K562 (cell line): ENCODE measurements around the gene HGD. TPM values are rescaled to one million over a fixed set of nuclear protein-coding genes. Genes with fewer than 3 reads are reported as not detected.

ENCODE experiments used
- POU5F1 ChIP-seq: fragments of 150-350 bp; IDR thresholded peaks from 2 replicates; pipeline ENCODE4 v1.6.1; 2014; ENCODE audit warnings: borderline replicate concordance, low read length, low read depth, mild to moderate bottlenecking; ENCODE audit not compliant: partially characterized antibody
- RCOR1 ChIP-seq, 2 experiments: IDR thresholded peaks; 2 replicates each; pipeline ENCODE4 v1.6.1; 2012; ENCODE audit warnings: low read depth in 2 of 2, low read length in 2 of 2, borderline replicate concordance in 1 of 2, improper control_type of control experiment in 1 of 2
- ZC3H11A ChIP-seq: IDR thresholded peaks from 2 replicates; pipeline ENCODE4 v1.6.1; 2012; ENCODE audit warnings: low read depth, low read length, improper control_type of control experiment
- ZNF140 ChIP-seq: fragments of 250-450 bp; sonication (Bioruptor Pico); IDR thresholded peaks from 2 replicates; pipeline ENCODE4 v1.8.0; 2021; ENCODE audit warnings: moderate library complexity, mild to moderate bottlenecking, inconsistent platforms
- ZNF23 ChIP-seq: fragments of 250-450 bp; sonication (Bioruptor Pico); IDR thresholded peaks from 2 replicates; pipeline ENCODE4 v1.4.0; 2020; ENCODE audit warnings: mild to moderate bottlenecking
- polyA plus RNA-seq, 8 experiments: library from polyadenylated mRNA; depleted of rRNA in 4 of 8; stranded (reverse) in 5 of 8; unstranded in 3 of 8; fragments of >200 nt; fragmentation: Nextera tagmentation in 2 of 8; fragmentation: Illumina TruSeq in 1 of 8; extraction: Ambion mirVana in 2 of 8; extraction: Trizol in 1 of 8; gene quantifications; 2 replicates each; pipeline versions ENCODE4 v1.2.1 to v1.2.3, GENCODE V29; 2011 to 2014; ENCODE audit warnings: inconsistent platforms in 1 of 8, missing spikeins in 1 of 8
- total RNA-seq, 7 experiments: library from RNA; depleted of rRNA in 6 of 7; stranded (reverse); fragments of >200 nt in 6 of 7; fragmentation: Illumina TruSeq in 2 of 7; extraction: Trizol in 2 of 7; gene quantifications; 2 replicates each; pipeline versions ENCODE4 v1.2.1 to v1.2.3, GENCODE V29; 2011 to 2021; ENCODE audit warnings: low replicate concordance in 1 of 7
- TF ChIP-seq, protein P1 (sequence below): fragments of 450-650 bp; formaldehyde crosslinking; IDR thresholded peaks from 2 replicates; pipeline ENCODE4 v1.4.0; 2020; ENCODE audit warnings: mild to moderate bottlenecking, moderate library complexity
- TF ChIP-seq, protein P2 (sequence below): fragments of 250-450 bp; sonication (Bioruptor Pico); IDR thresholded peaks from 2 replicates; pipeline ENCODE4 v1.4.0; 2020; ENCODE audit warnings: mild to moderate bottlenecking
- TF ChIP-seq, protein P3 (sequence below): sonication (generic); formaldehyde crosslinking; IDR thresholded peaks from 2 replicates; pipeline ENCODE4 v1.8.0; 2022; ENCODE audit warnings: missing genetic modification reagents, mild to moderate bottlenecking, borderline replicate concordance

The HGD gene
- total and polyA plus RNA-seq, 9 of the 15 experiments (the other 6 are each of a cell fraction or from before 2014, with no cell fraction given) = 0.08 to 0.25 (median 0.17) TPM; not detected in 4

DNA sequence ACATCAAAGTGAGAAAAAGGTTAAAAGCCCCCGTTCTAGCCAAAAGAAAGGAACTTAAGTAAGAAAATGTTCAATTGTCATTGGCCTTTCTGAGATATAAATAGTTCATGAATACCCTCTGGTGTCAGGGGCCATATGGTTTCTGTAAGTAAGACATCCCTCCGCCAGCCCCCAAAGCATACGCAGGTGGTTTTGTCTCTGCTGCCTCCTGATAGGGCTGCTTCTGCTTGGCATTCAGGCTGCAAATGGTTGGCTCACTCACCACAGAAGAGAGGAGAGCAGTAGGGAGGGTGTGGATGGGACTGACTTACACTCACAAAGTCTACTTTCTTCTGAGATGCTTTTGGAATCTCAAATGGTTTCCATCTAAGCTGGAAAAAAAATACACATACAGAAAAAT lies 29.8 kb downstream of the HGD start (continued):
- TF ChIP-seq ZNF140 (CRISPR knock-in tag) (no peak), ZNF23 (CRISPR knock-in tag) (no peak), ZC3H11A (no peak), RCOR1 (IDR thresholded peaks at IDR 0.05; ENCODE audit: borderline replicate concordance in 1 of 2, low read depth in 2 of 2, low read length in 2 of 2) (no peak), POU5F1 (no peak)
- TF ChIP-seq, protein P1, sequence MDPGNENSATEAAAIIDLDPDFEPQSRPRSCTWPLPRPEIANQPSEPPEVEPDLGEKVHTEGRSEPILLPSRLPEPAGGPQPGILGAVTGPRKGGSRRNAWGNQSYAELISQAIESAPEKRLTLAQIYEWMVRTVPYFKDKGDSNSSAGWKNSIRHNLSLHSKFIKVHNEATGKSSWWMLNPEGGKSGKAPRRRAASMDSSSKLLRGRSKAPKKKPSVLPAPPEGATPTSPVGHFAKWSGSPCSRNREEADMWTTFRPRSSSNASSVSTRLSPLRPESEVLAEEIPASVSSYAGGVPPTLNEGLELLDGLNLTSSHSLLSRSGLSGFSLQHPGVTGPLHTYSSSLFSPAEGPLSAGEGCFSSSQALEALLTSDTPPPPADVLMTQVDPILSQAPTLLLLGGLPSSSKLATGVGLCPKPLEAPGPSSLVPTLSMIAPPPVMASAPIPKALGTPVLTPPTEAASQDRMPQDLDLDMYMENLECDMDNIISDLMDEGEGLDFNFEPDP (CRISPR knock-in tag) = no peak
- TF ChIP-seq, protein P2, sequence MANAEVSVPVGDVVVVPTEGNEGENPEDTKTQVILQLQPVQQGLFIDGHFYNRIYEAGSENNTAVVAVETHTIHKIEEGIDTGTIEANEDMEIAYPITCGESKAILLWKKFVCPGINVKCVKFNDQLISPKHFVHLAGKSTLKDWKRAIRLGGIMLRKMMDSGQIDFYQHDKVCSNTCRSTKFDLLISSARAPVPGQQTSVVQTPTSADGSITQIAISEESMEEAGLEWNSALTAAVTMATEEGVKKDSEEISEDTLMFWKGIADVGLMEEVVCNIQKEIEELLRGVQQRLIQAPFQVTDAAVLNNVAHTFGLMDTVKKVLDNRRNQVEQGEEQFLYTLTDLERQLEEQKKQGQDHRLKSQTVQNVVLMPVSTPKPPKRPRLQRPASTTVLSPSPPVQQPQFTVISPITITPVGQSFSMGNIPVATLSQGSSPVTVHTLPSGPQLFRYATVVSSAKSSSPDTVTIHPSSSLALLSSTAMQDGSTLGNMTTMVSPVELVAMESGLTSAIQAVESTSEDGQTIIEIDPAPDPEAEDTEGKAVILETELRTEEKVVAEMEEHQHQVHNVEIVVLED (CRISPR knock-in tag) = no peak
- TF ChIP-seq, protein P3, sequence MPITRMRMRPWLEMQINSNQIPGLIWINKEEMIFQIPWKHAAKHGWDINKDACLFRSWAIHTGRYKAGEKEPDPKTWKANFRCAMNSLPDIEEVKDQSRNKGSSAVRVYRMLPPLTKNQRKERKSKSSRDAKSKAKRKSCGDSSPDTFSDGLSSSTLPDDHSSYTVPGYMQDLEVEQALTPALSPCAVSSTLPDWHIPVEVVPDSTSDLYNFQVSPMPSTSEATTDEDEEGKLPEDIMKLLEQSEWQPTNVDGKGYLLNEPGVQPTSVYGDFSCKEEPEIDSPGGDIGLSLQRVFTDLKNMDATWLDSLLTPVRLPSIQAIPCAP (CRISPR knock-in tag) = no peak
